Measurements from ENCODE around the gene EIF4A3. TPM values are rescaled to one million over a fixed set of nuclear protein-coding genes. Genes with fewer than 3 reads are reported as not detected.
A peak's percentile ranks its signal among the peaks of the same experiment; 100 is the strongest.

Gene EIF4A3
- total RNA-seq, 1 experiment from 2014 or later = 160 TPM

DNA sequence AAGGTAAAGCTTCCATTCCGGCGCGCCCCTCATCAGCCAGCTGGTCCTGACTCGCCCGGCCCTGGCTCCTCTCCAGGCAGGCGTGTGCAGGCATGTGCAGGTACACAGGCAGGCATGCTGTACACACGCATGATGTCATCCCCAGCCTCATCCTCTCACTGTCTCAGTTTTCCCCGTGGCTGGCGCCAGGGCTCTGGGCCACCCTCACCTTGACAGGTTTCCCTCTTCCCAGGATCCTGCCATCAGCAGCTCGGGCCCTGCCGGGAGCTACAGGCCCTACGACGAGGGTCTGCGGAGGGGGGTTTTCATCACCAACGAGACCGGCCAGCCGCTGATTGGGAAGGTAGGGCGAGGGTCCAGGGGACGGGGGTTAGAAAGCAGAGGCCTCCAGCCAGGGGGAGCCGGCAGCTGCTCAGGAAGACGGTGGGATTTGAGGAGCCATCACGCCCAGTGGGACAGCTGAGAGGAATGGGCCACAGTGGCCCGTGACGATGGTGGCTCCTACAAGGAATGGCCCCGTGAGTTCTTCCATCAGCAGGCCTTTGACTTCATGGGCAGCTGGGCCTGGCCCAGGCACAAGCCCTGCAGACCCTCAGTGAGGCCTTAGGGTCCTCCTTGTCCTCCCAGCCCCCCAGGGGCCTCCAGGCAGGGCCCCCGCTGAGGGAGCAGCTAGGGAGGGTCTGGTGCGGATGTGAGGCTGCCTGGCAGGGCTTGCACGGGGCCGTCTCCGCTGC, 37.0 kb downstream of the EIF4A3 start:
- no peak overlapping the region for H3K4me3 Mint-ChIP-seq
- ChIA-PET POLR2A (no interaction called here), CTCF (interaction anchor here (0.8 to 5.4 kb wide), 4 partner anchors 9 to 101 kb away, joined by 3 to 55 read pairs (median 4); partner anchors contain the start of gene GAA)
- no peaks in the 10 kb centered on the region for H3K27me3 Mint-ChIP-seq (ENCODE audit: low read depth)
- H3K27ac Mint-ChIP-seq = no peak overlapping the region
- peaks cover 4% of the 10 kb centered on the region for H3K36me3 Mint-ChIP-seq
- DNase-seq (ENCODE audit: low spot score) (peak; percentile 9), ATAC-seq (no peak)
- no peaks in the 10 kb centered on the region for H3K9me3 Mint-ChIP-seq
- TF ChIP-seq, protein P1, sequence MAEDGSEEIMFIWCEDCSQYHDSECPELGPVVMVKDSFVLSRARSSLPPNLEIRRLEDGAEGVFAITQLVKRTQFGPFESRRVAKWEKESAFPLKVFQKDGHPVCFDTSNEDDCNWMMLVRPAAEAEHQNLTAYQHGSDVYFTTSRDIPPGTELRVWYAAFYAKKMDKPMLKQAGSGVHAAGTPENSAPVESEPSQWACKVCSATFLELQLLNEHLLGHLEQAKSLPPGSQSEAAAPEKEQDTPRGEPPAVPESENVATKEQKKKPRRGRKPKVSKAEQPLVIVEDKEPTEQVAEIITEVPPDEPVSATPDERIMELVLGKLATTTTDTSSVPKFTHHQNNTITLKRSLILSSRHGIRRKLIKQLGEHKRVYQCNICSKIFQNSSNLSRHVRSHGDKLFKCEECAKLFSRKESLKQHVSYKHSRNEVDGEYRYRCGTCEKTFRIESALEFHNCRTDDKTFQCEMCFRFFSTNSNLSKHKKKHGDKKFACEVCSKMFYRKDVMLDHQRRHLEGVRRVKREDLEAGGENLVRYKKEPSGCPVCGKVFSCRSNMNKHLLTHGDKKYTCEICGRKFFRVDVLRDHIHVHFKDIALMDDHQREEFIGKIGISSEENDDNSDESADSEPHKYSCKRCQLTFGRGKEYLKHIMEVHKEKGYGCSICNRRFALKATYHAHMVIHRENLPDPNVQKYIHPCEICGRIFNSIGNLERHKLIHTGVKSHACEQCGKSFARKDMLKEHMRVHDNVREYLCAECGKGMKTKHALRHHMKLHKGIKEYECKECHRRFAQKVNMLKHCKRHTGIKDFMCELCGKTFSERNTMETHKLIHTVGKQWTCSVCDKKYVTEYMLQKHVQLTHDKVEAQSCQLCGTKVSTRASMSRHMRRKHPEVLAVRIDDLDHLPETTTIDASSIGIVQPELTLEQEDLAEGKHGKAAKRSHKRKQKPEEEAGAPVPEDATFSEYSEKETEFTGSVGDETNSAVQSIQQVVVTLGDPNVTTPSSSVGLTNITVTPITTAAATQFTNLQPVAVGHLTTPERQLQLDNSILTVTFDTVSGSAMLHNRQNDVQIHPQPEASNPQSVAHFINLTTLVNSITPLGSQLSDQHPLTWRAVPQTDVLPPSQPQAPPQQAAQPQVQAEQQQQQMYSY (CRISPR knock-in tag; IDR thresholded peaks at IDR 0.05) = no peak
- TF ChIP-seq NFATC4 (CRISPR knock-in tag; IDR thresholded peaks at IDR 0.05) (no peak), CREB1 (CRISPR knock-in tag; IDR thresholded peaks at IDR 0.05) (no peak), ZNF121 (CRISPR knock-in tag; IDR thresholded peaks at IDR 0.05) (no peak), TP53 (CRISPR knock-in tag; IDR thresholded peaks at IDR 0.05) (no peak), KAT7 (CRISPR knock-in tag; IDR thresholded peaks at IDR 0.05; ENCODE audit: borderline replicate concordance) (no peak), JAZF1 (CRISPR knock-in tag; IDR thresholded peaks at IDR 0.05) (no peak)
- TF ChIP-seq, protein P2, sequence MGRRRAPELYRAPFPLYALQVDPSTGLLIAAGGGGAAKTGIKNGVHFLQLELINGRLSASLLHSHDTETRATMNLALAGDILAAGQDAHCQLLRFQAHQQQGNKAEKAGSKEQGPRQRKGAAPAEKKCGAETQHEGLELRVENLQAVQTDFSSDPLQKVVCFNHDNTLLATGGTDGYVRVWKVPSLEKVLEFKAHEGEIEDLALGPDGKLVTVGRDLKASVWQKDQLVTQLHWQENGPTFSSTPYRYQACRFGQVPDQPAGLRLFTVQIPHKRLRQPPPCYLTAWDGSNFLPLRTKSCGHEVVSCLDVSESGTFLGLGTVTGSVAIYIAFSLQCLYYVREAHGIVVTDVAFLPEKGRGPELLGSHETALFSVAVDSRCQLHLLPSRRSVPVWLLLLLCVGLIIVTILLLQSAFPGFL (CRISPR knock-in tag; IDR thresholded peaks at IDR 0.05; ENCODE audit: borderline replicate concordance) = no peak
- TF ChIP-seq, protein P3, sequence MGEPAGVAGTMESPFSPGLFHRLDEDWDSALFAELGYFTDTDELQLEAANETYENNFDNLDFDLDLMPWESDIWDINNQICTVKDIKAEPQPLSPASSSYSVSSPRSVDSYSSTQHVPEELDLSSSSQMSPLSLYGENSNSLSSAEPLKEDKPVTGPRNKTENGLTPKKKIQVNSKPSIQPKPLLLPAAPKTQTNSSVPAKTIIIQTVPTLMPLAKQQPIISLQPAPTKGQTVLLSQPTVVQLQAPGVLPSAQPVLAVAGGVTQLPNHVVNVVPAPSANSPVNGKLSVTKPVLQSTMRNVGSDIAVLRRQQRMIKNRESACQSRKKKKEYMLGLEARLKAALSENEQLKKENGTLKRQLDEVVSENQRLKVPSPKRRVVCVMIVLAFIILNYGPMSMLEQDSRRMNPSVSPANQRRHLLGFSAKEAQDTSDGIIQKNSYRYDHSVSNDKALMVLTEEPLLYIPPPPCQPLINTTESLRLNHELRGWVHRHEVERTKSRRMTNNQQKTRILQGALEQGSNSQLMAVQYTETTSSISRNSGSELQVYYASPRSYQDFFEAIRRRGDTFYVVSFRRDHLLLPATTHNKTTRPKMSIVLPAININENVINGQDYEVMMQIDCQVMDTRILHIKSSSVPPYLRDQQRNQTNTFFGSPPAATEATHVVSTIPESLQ (CRISPR knock-in tag; IDR thresholded peaks at IDR 0.05) = no peak
- TF ChIP-seq, protein P4, sequence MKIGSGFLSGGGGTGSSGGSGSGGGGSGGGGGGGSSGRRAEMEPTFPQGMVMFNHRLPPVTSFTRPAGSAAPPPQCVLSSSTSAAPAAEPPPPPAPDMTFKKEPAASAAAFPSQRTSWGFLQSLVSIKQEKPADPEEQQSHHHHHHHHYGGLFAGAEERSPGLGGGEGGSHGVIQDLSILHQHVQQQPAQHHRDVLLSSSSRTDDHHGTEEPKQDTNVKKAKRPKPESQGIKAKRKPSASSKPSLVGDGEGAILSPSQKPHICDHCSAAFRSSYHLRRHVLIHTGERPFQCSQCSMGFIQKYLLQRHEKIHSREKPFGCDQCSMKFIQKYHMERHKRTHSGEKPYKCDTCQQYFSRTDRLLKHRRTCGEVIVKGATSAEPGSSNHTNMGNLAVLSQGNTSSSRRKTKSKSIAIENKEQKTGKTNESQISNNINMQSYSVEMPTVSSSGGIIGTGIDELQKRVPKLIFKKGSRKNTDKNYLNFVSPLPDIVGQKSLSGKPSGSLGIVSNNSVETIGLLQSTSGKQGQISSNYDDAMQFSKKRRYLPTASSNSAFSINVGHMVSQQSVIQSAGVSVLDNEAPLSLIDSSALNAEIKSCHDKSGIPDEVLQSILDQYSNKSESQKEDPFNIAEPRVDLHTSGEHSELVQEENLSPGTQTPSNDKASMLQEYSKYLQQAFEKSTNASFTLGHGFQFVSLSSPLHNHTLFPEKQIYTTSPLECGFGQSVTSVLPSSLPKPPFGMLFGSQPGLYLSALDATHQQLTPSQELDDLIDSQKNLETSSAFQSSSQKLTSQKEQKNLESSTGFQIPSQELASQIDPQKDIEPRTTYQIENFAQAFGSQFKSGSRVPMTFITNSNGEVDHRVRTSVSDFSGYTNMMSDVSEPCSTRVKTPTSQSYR (CRISPR knock-in tag; IDR thresholded peaks at IDR 0.05) = no peak
- peaks cover 6% of the 10 kb centered on the region; the same call in 1 of the 2 replicates for H3K4me1 Mint-ChIP-seq

DNA sequence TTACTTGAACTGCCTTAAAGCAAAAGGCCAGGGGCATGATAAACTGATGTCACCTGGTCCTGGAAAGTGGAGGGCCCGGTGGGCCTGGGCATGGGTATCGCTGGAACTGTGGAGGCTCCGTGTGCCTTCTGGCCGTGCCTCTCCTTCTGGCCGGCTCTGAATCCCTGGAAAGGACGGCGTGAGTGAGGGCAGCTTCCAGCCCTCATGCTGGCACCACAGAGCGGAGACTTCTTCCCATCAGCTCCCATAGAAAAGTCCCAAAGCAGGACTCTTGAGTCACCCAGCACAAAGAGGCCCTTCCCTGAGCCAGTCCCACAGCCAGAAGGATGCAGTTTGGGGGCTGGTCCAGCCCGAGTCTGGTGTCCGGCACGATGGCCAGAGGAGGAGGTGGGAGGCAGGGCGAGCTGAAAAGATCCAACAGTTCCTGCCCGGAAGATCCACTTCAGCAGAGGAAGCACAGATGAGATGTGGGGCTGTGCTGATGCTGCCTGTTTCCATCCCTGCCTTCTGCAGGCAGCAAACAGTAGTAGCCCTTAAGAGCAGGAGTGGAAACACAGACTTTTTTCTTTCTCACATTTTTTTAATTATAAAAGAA, 37.8 kb downstream of the EIF4A3 start:
- no peaks in the 10 kb centered on the region for H3K9me3 Mint-ChIP-seq
- no peak overlapping the region for H3K4me3 Mint-ChIP-seq
- peak overlapping the region; percentile 23; the same call in 1 of the 2 replicates for H3K27ac Mint-ChIP-seq
- no peaks in the 10 kb centered on the region; the same call in 1 of the 2 replicates for H3K36me3 Mint-ChIP-seq
- peak; percentile 4 for DNase-seq (ENCODE audit: low spot score)
- ATAC-seq = no peak
- no peaks in the 10 kb centered on the region for H3K27me3 Mint-ChIP-seq (ENCODE audit: low read depth)
- TF ChIP-seq, protein P5, sequence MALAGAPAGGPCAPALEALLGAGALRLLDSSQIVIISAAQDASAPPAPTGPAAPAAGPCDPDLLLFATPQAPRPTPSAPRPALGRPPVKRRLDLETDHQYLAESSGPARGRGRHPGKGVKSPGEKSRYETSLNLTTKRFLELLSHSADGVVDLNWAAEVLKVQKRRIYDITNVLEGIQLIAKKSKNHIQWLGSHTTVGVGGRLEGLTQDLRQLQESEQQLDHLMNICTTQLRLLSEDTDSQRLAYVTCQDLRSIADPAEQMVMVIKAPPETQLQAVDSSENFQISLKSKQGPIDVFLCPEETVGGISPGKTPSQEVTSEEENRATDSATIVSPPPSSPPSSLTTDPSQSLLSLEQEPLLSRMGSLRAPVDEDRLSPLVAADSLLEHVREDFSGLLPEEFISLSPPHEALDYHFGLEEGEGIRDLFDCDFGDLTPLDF (CRISPR knock-in tag; IDR thresholded peaks at IDR 0.05) = no peak
- TF ChIP-seq, protein P6, sequence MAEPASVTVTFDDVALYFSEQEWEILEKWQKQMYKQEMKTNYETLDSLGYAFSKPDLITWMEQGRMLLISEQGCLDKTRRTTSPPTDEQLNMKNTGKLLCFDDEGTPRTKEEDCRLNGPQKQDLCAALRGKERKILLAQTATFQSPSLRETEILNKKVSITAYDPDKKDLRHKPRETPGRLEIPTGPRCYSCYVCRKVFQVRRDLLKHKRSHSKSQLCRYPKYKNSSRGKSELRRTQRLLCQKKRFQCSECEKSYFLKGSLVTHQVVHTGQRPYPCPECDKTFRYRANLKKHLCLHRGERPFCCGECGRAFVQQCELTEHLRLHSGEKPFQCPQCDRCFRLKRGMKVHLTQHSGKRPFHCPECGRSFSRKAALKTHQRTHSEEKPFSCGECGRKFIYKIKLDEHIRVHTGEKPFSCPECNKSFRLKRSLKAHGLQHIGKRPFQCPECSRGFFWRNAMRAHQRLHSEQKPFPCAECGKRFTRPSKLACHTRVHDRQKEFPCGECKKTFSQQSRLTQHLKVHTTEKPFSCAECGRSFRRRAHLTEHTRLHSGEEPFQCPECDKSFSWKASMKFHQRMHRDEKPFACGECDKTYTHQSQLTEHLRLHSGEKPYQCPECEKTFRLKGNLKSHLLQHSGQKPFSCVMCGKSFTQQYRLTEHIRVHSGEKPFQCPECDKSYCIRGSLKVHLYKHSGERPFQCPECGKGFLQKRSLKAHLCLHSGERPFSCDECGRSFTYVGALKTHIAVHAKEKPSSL (CRISPR knock-in tag; conservative IDR thresholded peaks at IDR 0.05) = no peak
- TF ChIP-seq TEAD1 (CRISPR knock-in tag; IDR thresholded peaks at IDR 0.05) = no peak
- TF ChIP-seq HMGA2 (CRISPR knock-in tag; IDR thresholded peaks at IDR 0.05) = no peak
- TF ChIP-seq FOXK1 (CRISPR knock-in tag; IDR thresholded peaks at IDR 0.05) = no peak
- no peak for TF ChIP-seq MYBL2 (CRISPR knock-in tag; IDR thresholded peaks at IDR 0.05)
- peaks cover 6% of the 10 kb centered on the region; the same call in 1 of the 2 replicates for H3K4me1 Mint-ChIP-seq
- POLR2A ChIA-PET = interaction anchor here (0.6 kb wide), 1 partner anchor 37 kb away, joined by 4 read pairs; no protein-coding TSS in a partner anchor
- CTCF ChIA-PET = interaction anchor here (0.8 to 5.4 kb wide), 2 partner anchors 8 to 101 kb away, joined by 3 to 55 read pairs; partner anchors contain the start of gene GAA
